Eye (tissue), 1 donor: ENCODE data around the gene LEP.
"Not testable (repeated sequence)": the region's sequence is repeated elsewhere in the genome, so short reads cannot be mapped to it uniquely, and the experiment has no call there.

Experiments
- DNase-seq: peaks from one replicate; pipeline ENCODE4 v3.0.0-alpha.2; 2015

LEP gene

GRCh38 chr7:128275681-128276080, 34.6 kb downstream of the LEP start:
- DNase-seq: no peak

GRCh38 chr7:128278366-128278765, 37.3 kb downstream of the LEP start:
- DNase-seq: no peak

- DNase-seq: no peak
These were observed 38.1 kb downstream of the LEP start for GRCh38 chr7:128279124-128279713.

- DNase-seq: not testable (repeated sequence)
These were observed 39.4 kb downstream of the LEP start for GRCh38 chr7:128280451-128280850.

- DNase-seq: no peak
These were observed 40.7 kb downstream of the LEP start for GRCh38 chr7:128281605-128282380.

- no peak for DNase-seq
These were observed 43.0 kb downstream of the LEP start for GRCh38 chr7:128284102-128284501.

GRCh38 chr7:128287556-128287955, 46.5 kb downstream of the LEP start:
- DNase-seq: no peak

GRCh38 chr7:128298004-128298403, 56.9 kb downstream of the LEP start:
- DNase-seq: not testable (repeated sequence)

GRCh38 chr7:128299109-128299607, 58.1 kb downstream of the LEP start:
- DNase-seq: no peak

- peak; percentile 71 for DNase-seq
These were observed 61.1 kb downstream of the LEP start for GRCh38 chr7:128302139-128302538.

GRCh38 chr7:128303133-128303532, 62.1 kb downstream of the LEP start:
- no peak for DNase-seq

- DNase-seq: no peak
These were observed 62.6 kb downstream of the LEP start for GRCh38 chr7:128303643-128304042.

- DNase-seq: no peak
These were observed 63.1 kb downstream of the LEP start for GRCh38 chr7:128304212-128304611.

- DNase-seq: no peak
These were observed 66.0 kb downstream of the LEP start for GRCh38 chr7:128307061-128307460.
